ENCODE data around the gene XYLB. TPM values are rescaled to one million over a fixed set of nuclear protein-coding genes. Genes with fewer than 3 reads are reported as not detected.

Gene XYLB
- total and polyA plus RNA-seq, 11 donors, result 0.23 to 2.9 (median 0.61) TPM

DNA sequence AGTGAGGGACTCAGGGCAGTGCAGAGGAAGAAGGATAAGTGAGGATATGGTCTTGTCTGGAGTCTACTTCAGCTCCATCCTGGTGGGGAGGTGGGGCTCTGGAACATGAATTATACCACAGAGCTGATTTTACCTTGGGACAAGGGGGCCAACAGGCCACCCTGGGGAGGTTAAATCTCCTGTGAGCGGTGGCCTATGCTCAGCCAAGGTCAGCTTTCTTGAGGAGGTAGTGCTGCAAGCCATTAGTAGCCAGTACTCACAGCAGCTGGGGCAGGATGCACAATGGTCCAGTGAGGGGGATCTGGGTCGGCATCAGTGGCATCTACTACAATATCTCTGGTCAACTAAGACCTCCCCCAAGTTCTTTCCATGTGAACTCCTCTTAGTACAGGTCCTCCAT is 49.7 kb downstream of the XYLB start:
- intact Hi-C loops (cut with DNase I), result loop anchor here in 2 of 10 donors (10.0 kb wide), 2 partner anchors 49 to 79 kb away; no protein-coding TSS in a partner anchor
- Histone ChIP-seq H3K27me3 (no peaks in the 10 kb centered on the region), H3K9me3 (no peaks in the 10 kb centered on the region), H3K4me1 (no peaks in the 10 kb centered on the region), H3K4me3 (no peak overlapping the region), H3K27ac (no peak overlapping the region), H3K36me3 (peaks cover 0 to 23% (median 4%) of the 10 kb centered on the region in 9 donors)
- ATAC-seq, result no peak
- TF ChIP-seq, protein P1, sequence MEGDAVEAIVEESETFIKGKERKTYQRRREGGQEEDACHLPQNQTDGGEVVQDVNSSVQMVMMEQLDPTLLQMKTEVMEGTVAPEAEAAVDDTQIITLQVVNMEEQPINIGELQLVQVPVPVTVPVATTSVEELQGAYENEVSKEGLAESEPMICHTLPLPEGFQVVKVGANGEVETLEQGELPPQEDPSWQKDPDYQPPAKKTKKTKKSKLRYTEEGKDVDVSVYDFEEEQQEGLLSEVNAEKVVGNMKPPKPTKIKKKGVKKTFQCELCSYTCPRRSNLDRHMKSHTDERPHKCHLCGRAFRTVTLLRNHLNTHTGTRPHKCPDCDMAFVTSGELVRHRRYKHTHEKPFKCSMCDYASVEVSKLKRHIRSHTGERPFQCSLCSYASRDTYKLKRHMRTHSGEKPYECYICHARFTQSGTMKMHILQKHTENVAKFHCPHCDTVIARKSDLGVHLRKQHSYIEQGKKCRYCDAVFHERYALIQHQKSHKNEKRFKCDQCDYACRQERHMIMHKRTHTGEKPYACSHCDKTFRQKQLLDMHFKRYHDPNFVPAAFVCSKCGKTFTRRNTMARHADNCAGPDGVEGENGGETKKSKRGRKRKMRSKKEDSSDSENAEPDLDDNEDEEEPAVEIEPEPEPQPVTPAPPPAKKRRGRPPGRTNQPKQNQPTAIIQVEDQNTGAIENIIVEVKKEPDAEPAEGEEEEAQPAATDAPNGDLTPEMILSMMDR (IDR thresholded peaks at IDR 0.05), result no peak
- TF ChIP-seq POLR2A (IDR thresholded peaks at IDR 0.05), result no peak
- 75 to 94% (median 93%) methylated on average over 2 of the region's 2 CpGs for WGBS, 4 donors
- DNase-seq, result no peak

GRCh38 chr3:38396861-38397260 is 50.3 kb downstream of the XYLB start:
- 96 to 98% (median 97%) methylated on average over 5 of the region's 5 CpGs for WGBS, 4 donors

DNA sequence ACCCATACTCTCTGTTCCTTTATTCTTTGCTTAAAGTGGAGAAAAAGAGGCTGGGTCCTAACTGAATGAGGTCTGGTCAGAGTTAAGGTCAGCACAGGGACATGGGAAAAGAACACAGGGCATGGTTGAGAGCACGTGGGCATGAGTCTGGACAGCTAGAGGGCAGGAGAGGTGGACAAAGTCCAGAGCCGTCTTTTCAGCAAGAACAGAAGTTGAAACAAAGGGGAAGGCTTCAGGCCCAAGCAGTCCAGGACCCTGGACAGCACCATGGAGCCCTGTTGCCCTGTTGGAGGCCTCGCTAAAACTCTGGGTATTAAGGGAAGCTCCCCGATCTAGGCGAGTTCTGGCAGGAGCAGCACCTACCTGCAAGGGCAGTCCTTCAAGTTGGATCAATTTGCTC is 50.7 kb downstream of the XYLB start:
- intact Hi-C loops (cut with DNase I), result loop anchor here in 2 of 10 donors (10.0 kb wide), 2 partner anchors 47 to 77 kb away; no protein-coding TSS in a partner anchor
- TF ChIP-seq POLR2A (IDR thresholded peaks at IDR 0.05), result no peak
- TF ChIP-seq, protein P1 (IDR thresholded peaks at IDR 0.05), result no peak
- Histone ChIP-seq H3K27ac (no peak overlapping the region), H3K27me3 (no peaks in the 10 kb centered on the region), H3K4me3 (no peak overlapping the region), H3K36me3 (peaks cover 0 to 34% (median 9%) of the 10 kb centered on the region in 9 donors), H3K9me3 (no peaks in the 10 kb centered on the region), H3K4me1 (no peaks in the 10 kb centered on the region)
- DNase-seq (peak in 1 of 5 donors; percentile 33), ATAC-seq (peak; percentile 37 to 64 (median 60))
- 31 to 41% (median 37%) methylated on average over 5 of the region's 5 CpGs for WGBS, 4 donors

More at GRCh38 chr3:38396861-38397260, 50.3 kb downstream of the XYLB start:
- DNase-seq (no peak), ATAC-seq (no peak)
- no peak for TF ChIP-seq POLR2A (IDR thresholded peaks at IDR 0.05)
- TF ChIP-seq, protein P1 (IDR thresholded peaks at IDR 0.05), result no peak
- Histone ChIP-seq H3K4me3 (no peak overlapping the region), H3K36me3 (peaks cover 0 to 29% (median 7%) of the 10 kb centered on the region in 9 donors), H3K27me3 (no peaks in the 10 kb centered on the region), H3K27ac (no peak overlapping the region), H3K4me1 (no peaks in the 10 kb centered on the region), H3K9me3 (no peaks in the 10 kb centered on the region)
- intact Hi-C loops (cut with DNase I), result loop anchor here in 2 of 10 donors (10.0 kb wide), 2 partner anchors 48 to 78 kb away; no protein-coding TSS in a partner anchor

GRCh38 chr3:38401246-38401962 is 54.8 kb downstream of the XYLB start:
- Histone ChIP-seq H3K4me3 (no peak overlapping the region), H3K27ac (no peak overlapping the region), H3K36me3 (peaks cover 0 to 29% (median 4%) of the 10 kb centered on the region in 9 donors), H3K9me3 (no peaks in the 10 kb centered on the region), H3K27me3 (no peaks in the 10 kb centered on the region), H3K4me1 (no peaks in the 10 kb centered on the region)
- ATAC-seq, result no peak
- DNase-seq, result no peak
- WGBS, 4 donors, result 71 to 95% (median 82%) methylated on average over 4 of the region's 4 CpGs
- intact Hi-C loops (cut with DNase I), result no loop called here
- no peak for TF ChIP-seq POLR2A (IDR thresholded peaks at IDR 0.05)
- TF ChIP-seq, protein P1 (IDR thresholded peaks at IDR 0.05), result no peak
